GM12892 (cell line): ENCODE results near the gene NUP50.

Experiments
- DNase-seq: peaks from one replicate; pipeline ENCODE4 v3.0.0; 2011; ENCODE audit not compliant: insufficient read length
- FAIRE-seq: peaks from 2 replicates; lab custom pipeline; 2011; peaks lifted over from hg19 to GRCh38; lab: Jason Lieb, UNC
- POLR2A ChIP-seq: IDR thresholded peaks from 2 replicates; pipeline ENCODE4 v1.6.1; 2011; ENCODE audit warnings: low read depth, low read length, control low read depth
- POLR2AphosphoS5 ChIP-seq: IDR thresholded peaks from 2 replicates; pipeline ENCODE4 v1.6.1; 2011; ENCODE audit warnings: low read depth, low read length, control low read depth
- TAF1 ChIP-seq: IDR thresholded peaks from 2 replicates; pipeline ENCODE4 v1.6.1; 2011; ENCODE audit warnings: low read depth, mild to moderate bottlenecking, control low read depth, low read length, borderline replicate concordance

Gene NUP50

GRCh38 chr22:45207533-45207932, 43.8 kb downstream of the NUP50 start:
- FAIRE-seq (no peak), DNase-seq (no peak)
- TF ChIP-seq POLR2AphosphoS5 (no peak), POLR2A (no peak), TAF1 (no peak)

GRCh38 chr22:45207981-45208664, 44.4 kb downstream of the NUP50 start:
- no peak for FAIRE-seq
- no peak for TF ChIP-seq POLR2AphosphoS5
- no peak for TF ChIP-seq POLR2A
- no peak for TF ChIP-seq TAF1
- no peak for DNase-seq

GRCh38 chr22:45208696-45208992, 44.9 kb downstream of the NUP50 start:
- no peak for DNase-seq
- FAIRE-seq: no peak
- TF ChIP-seq POLR2AphosphoS5 (no peak), TAF1 (no peak), POLR2A (no peak)

GRCh38 chr22:45208993-45209838, 45.5 kb downstream of the NUP50 start:
- no peak for TF ChIP-seq TAF1
- TF ChIP-seq POLR2A: no peak
- TF ChIP-seq POLR2AphosphoS5: no peak
- DNase-seq (no peak), FAIRE-seq (peak; percentile 9)

DNA sequence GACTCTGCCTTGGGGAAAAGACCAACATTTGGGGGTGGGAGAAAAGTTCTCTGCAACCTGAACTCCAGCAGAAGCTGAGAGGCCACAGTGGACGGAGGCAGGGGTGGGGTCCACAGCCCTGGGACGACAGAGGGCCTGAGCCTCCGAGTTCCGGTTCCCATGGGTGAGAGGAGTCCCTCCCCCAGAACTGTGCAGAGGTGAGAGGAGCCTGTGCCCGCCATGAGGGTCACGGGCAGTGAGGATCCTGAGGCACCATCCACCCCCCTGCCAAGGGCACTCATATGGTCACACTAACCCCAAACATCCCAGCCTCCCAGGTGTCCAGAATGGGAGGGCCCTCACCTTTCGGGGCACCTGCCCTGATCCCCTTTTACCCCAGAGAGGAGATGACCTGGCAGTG, 46.4 kb downstream of the NUP50 start:
- TF ChIP-seq TAF1 (no peak), POLR2A (no peak), POLR2AphosphoS5 (no peak)
- FAIRE-seq: no peak
- no peak for DNase-seq

- TF ChIP-seq POLR2AphosphoS5 (no peak), TAF1 (no peak), POLR2A (no peak)
- FAIRE-seq: no peak
- no peak for DNase-seq
These were observed 46.9 kb downstream of the NUP50 start for GRCh38 chr22:45210577-45210976.

GRCh38 chr22:45210991-45211390, 47.3 kb downstream of the NUP50 start:
- FAIRE-seq (no peak), DNase-seq (no peak)
- TF ChIP-seq POLR2A (no peak), TAF1 (no peak), POLR2AphosphoS5 (no peak)

DNA sequence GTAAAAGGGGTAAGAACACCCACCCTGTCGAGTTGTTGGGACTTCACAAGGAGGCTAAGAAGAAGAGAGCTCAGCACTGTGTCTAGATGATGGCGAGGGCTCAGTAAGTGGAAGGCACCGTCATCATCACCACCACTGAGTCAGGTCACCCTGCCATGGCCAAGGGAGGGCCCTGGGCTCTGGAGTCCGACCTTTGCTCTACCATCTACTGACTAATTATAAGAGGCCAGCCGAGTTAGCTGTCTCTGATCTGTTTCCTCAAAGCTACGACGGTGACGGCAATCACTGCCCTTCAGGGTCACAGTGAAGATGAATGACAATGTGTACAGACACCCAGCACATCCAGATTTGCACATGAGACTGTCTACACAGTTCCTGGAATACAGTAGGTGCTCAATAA, 47.7 kb downstream of the NUP50 start:
- FAIRE-seq: no peak
- TF ChIP-seq TAF1: no peak
- TF ChIP-seq POLR2AphosphoS5: no peak
- no peak for DNase-seq

DNA sequence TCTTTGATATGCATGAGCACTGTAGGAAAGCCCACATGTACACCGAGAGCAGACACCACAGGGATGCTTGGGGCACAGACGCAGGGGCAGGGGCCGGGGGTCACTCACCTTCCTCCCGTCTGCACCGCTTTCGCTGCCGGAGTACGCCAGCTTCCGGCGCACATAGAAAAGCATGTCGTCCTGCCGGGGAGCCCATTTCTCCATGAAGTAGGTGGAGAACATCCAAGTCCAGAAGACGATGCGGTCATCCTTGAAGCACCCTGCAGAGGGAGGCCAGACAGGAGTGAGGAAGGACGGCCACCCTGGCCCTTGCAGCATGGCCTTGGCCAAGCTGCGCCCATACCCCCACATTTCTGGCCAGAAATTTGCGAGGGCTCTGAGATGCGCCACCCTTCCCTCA, 48.1 kb downstream of the NUP50 start:
- FAIRE-seq (no peak), DNase-seq (no peak)
- TF ChIP-seq TAF1: no peak
- no peak for TF ChIP-seq POLR2A
- TF ChIP-seq POLR2AphosphoS5: no peak

DNA sequence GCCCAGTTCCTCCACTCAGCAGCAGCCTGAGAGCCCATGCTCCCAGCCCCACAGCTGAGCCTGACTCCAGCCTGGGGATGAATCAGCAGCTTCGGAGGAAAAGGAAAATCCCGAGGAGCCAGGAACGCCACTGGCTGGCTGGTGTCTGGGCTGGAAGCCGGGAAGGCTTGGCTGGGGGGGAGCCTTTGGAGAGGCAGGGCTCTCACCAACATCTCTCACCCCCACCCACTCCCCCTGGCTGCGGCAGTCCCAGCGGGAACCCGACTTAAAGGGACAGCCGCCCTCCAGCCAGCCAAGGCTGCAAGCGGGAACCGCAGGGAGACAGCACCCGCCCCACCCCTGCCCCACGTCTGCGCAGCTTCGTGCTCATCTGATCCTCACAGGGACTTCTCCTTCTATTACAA, 48.6 kb downstream of the NUP50 start:
- TF ChIP-seq POLR2A: no peak
- TF ChIP-seq TAF1: no peak
- TF ChIP-seq POLR2AphosphoS5: no peak
- FAIRE-seq (no peak), DNase-seq (no peak)

- TF ChIP-seq TAF1: no peak
- no peak for TF ChIP-seq POLR2A
- no peak for TF ChIP-seq POLR2AphosphoS5
- no peak for FAIRE-seq
- no peak for DNase-seq
These were observed 49.4 kb downstream of the NUP50 start for GRCh38 chr22:45212992-45213751.
